Stimulated activated CD8-positive, alpha-beta memory T cell treated with anti-CD3 and anti-CD28 coated beads, Interleukin-15, amount 100 ng/mL, for 48 hours (primary cell): ENCODE data around the gene LDLRAD4.
"Not testable (repeated sequence)": the region's sequence is repeated elsewhere in the genome, so short reads cannot be mapped to it uniquely, and the experiment has no call there.

Source experiments
- DNase-seq, 2 donors: peaks; one replicate each; pipeline ENCODE4 v3.0.0-alpha.2; 2020; ENCODE audit warnings: low read depth in 2 of 2

Gene LDLRAD4

GRCh38 chr18:13246591-13246990, 28.0 kb downstream of the LDLRAD4 start:
- no peak for DNase-seq

- DNase-seq, result no peak
Observed at GRCh38 chr18:13247506-13247905, 28.9 kb downstream of the LDLRAD4 start.

GRCh38 chr18:13252686-13253410, 34.3 kb downstream of the LDLRAD4 start:
- DNase-seq, result no peak

- no peak for DNase-seq
Observed at GRCh38 chr18:13253786-13254688, 35.5 kb downstream of the LDLRAD4 start.

- no peak for DNase-seq
Observed at GRCh38 chr18:13254971-13255927, 36.7 kb downstream of the LDLRAD4 start.

- DNase-seq, result no peak
Observed at GRCh38 chr18:13256444-13257305, 38.1 kb downstream of the LDLRAD4 start.

DNA sequence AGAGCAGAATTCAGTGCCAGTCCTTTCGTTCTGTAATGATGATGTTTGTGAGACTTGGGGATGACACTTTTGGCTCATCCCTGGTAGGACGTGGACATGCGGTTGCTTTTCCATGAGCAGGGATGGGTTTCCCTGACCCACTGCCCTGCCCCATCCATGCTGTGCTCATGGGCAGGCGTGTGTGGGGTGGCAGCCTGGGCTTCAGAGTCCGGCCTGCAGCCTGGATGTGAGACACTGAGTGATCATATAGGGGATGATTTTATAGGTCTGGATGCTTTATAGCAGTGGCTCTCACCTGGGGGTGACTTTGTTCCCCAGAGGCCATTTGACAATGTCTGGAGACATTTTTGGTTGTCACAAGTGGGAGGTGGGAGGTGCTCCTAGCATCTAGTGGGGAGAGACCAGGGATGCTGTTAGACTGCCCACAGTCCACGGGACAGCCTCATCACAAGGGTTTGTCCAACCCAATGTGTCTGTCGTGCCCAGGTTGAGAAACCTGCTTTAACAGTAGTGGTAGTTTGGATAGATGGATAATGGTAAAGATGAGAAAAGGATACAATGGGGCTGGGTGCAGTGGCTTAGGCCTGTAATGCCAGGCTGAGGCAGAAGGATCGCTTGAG, 38.9 kb downstream of the LDLRAD4 start:
- DNase-seq, result no peak

- DNase-seq, result no peak
Observed at GRCh38 chr18:13258921-13259320, 40.4 kb downstream of the LDLRAD4 start.

- no peak for DNase-seq
Observed at GRCh38 chr18:13259701-13260100, 41.1 kb downstream of the LDLRAD4 start.

GRCh38 chr18:13260197-13260934, 41.8 kb downstream of the LDLRAD4 start:
- no peak for DNase-seq

DNA sequence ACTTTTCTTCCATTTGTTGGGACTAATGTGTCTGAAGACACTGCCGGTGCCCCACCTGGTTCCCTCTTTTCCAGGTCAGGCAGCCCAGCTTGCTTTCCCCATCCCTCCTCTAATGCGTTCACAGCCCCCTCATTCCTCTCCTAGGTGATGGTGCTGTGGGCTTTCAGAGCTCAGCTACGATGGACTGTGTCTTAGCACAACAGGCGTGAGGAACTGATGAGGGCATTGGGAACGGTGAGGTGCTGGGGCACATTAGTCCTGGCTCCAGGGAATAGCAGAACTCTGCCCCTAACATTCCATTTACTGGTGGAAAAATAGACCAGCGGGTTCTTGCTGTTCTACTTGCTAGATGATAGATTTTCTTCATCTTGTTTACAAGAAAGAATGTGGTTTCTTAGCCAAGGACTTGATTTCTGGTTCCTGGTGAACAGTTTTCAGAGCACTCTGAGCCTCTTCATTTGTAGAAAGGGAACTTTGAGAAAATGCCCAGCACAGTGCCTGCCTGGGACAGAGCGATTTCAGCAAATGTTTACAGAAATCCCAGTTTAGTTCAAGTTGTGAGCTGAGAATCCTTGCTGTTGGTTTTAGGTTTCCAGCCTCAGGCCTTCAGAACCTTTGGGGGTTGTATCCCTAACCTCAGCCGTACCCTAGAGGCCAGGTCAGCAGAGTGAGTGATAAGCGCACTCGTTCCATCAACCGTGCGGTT, 42.5 kb downstream of the LDLRAD4 start:
- DNase-seq, result no peak

DNA sequence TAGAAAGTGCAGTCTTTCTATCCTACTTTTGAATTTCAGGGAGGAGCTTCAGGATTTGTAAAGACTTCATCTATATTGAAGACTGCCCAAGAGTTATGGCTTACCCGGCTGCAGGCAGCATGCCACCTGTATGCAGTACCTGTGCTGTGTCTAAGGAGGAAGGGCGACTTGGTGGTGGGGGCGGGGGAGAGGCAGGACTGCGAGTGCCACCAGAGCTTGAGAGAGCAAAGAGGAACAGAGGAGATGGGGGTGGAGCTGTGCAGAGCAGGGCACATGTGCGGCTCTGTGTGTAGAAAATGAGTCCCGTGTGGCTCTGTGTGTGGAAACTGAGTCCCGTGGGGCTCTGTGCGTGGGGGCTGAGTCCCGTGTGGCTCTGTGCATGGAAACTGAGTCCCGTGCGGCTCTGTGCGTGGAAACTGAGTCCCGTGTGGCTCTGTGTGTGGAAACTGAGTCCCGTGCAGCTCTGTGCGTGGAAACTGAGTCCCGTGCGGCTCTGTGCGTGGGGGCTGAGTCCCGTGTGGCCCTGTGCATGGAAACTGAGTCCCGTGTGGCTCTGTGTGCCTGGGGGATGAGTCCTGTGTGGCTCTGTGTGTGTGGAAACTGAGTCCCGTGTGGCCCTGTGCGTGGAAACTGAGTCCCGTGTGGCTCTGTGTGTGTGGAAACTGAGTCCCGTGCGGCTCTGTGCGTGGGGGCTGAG, 43.2 kb downstream of the LDLRAD4 start:
- DNase-seq, result no peak

DNA sequence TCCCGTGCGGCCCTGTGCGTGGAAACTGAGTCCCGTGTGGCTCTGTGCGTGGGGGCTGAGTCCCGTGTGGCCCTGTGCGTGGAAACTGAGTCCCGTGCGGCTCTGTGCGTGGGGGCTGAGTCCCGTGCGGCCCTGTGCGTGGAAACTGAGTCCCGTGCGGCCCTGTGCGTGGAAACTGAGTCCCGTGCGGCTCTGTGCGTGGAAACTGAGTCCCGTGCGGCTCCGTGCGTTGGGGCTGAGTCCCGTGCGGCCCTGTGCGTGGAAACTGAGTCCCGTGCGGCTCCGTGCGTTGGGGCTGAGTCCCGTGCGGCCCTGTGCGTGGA, 43.8 kb downstream of the LDLRAD4 start:
- DNase-seq, result not testable (repeated sequence)

- no peak for DNase-seq
Observed at GRCh38 chr18:13262839-13263691, 44.5 kb downstream of the LDLRAD4 start.

- no peak for DNase-seq
Observed at GRCh38 chr18:13264091-13265007, 45.8 kb downstream of the LDLRAD4 start.
